PC-3 (cell line): ENCODE data around the gene ZFYVE27. TPM values are rescaled to one million over a fixed set of nuclear protein-coding genes. Genes with fewer than 3 reads are reported as not detected.

Experiments
- ATAC-seq: fragments of 200-7000 bp; cut with Tn5 transposase; 2 replicates; pipeline ENCODE4 v1.9.1; 2020; ENCODE audit warnings: mild to moderate bottlenecking, moderate library complexity
- BruUV-seq: library from RNA; stranded (reverse); fragments of 400-500 nt; replicated peaks from 2 replicates; lab custom pipeline; 2021; lab: Mats Ljungman, UMichigan
- CTCF ChIA-PET: fragments of 300-600 bp; sonication (Branson Sonifier 250); formaldehyde crosslinking; loops from one replicate; lab custom pipeline; 2022; ENCODE audit warnings: antibody characterized with exemption; lab: Charles Lee
- POLR2A ChIA-PET: fragments of 300-600 bp; sonication (Branson Sonifier 250); formaldehyde crosslinking; loops from one replicate; lab custom pipeline; 2022; ENCODE audit warnings: antibody characterized with exemption; ENCODE audit not compliant: unreplicated experiment; lab: Charles Lee
- DNase-seq: peaks from one replicate; pipeline ENCODE4 v3.0.0-alpha.2; 2015
- H2AFZ ChIP-seq: fragments of 300-600 bp; sonication (generic); 2 replicates; pipeline ENCODE4 v1.6.0; 2016; ENCODE audit warnings: antibody characterized with exemption, low read length
- H3F3A ChIP-seq: fragments of 300-600 bp; sonication (generic); one replicate; pipeline ENCODE4 v1.6.0; 2017; ENCODE audit warnings: antibody characterized with exemption, low read length, control low read depth, mild to moderate bottlenecking; ENCODE audit not compliant: unreplicated experiment
- H3K27ac ChIP-seq: fragments of 300-600 bp; sonication (generic); 2 replicates; pipeline ENCODE4 v1.5.1; 2016; ENCODE audit warnings: mild to moderate bottlenecking, low read length
- H3K27me3 ChIP-seq: fragments of 300-600 bp; sonication (generic); 2 replicates; pipeline ENCODE4 v1.6.1; 2016; ENCODE audit warnings: low read length, mixed read lengths
- H3K36me3 ChIP-seq: fragments of 300-600 bp; sonication (generic); 2 replicates; pipeline ENCODE4 v1.6.1; 2016; ENCODE audit warnings: low read depth, mixed run types, low read length, mixed read lengths
- H3K4me1 ChIP-seq: fragments of 300-600 bp; sonication (generic); 2 replicates; pipeline ENCODE4 v1.5.1; 2016; ENCODE audit warnings: low read length; ENCODE audit not compliant: insufficient read depth
- H3K4me2 ChIP-seq: fragments of 300-600 bp; sonication (generic); 2 replicates; pipeline ENCODE4 v1.6.0; 2016; ENCODE audit warnings: low read length
- H3K4me3 ChIP-seq: fragments of 300-600 bp; sonication (generic); 2 replicates; pipeline ENCODE4 v1.5.1; 2016; ENCODE audit warnings: mild to moderate bottlenecking, low read length, mixed read lengths
- H3K79me2 ChIP-seq: fragments of 300-600 bp; sonication (generic); 2 replicates; pipeline ENCODE4 v1.6.1; 2017; ENCODE audit warnings: low read length, mixed read lengths
- H3K9ac ChIP-seq: fragments of 300-600 bp; sonication (generic); 2 replicates; pipeline ENCODE4 v1.6.0; 2016; ENCODE audit warnings: mild to moderate bottlenecking, low read length
- H3K9me2 ChIP-seq: fragments of 300-600 bp; sonication (generic); replicated peaks from 2 replicates; pipeline ENCODE4 v1.6.1; 2016; ENCODE audit warnings: mixed run types, low read length, mixed read lengths
- H3K9me3 ChIP-seq: fragments of 300-600 bp; sonication (generic); 2 replicates; pipeline ENCODE4 v1.6.1; 2016; ENCODE audit warnings: low read length, mixed read lengths
- H4K20me1 ChIP-seq: fragments of 300-600 bp; sonication (generic); 2 replicates; pipeline ENCODE4 v1.6.1; 2016; ENCODE audit warnings: low read length, mixed read lengths
- EZH2 ChIP-seq: fragments of 300-600 bp; sonication (generic); IDR thresholded peaks from one replicate; pipeline ENCODE4 v1.6.1; 2017; ENCODE audit warnings: antibody characterized with exemption, mild to moderate bottlenecking, low read length; ENCODE audit not compliant: unreplicated experiment
- EZH2phosphoT487 ChIP-seq: fragments of 300-600 bp; sonication (generic); IDR thresholded peaks from 2 replicates; pipeline ENCODE4 v1.6.1; 2018; ENCODE audit warnings: mild to moderate bottlenecking, antibody characterized with exemption, low read length, borderline replicate concordance
- intact Hi-C: fragments of 100-400 bp; cut with micrococcal nuclease; formaldehyde crosslinking; loops from 2 replicates; pipeline ENCODE4 v1.9.0; 2023
- total RNA-seq: library from RNA; depleted of rRNA; stranded (reverse); fragments of >200 nt; gene quantifications from 2 replicates; pipeline ENCODE4 v1.2.3, GENCODE V29; 2014
- TF ChIP-seq, protein P1 (sequence below): fragments of 300-600 bp; sonication (generic); conservative IDR thresholded peaks from 2 replicates; pipeline ENCODE4 v1.5.1; 2017; ENCODE audit warnings: antibody characterized with exemption, low read depth, mild to moderate bottlenecking, low read length

The ZFYVE27 gene
- total RNA-seq, 1 experiment from 2014 or later, result 13.1 TPM

DNA sequence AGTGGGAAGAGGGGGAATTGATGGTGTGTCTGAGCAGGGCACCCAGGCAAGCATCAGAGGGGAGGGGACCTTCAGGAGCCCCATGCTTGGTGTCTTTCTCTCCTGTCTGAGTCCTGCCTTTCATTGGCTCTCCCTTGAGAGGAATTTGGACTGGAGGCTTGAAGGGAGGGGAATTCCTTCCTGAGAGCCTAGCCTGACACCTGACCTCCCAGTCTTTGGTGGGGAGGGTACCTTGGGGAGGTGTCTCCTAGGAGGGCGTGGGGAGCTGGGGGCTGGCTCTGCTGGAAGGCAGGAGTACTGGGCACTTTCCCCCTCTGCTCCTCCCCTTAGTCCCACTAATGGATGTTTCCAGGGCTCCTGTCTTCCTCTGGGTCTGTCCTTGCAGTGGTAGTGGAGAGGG, 36.2 kb downstream of the ZFYVE27 start:
- no peak for DNase-seq
- Histone ChIP-seq H3K79me2 (no peaks in the 10 kb centered on the region), H3K9ac (no peak overlapping the region), H3K4me2 (no peak overlapping the region), H3F3A (no peaks in the 10 kb centered on the region), H2AFZ (no peak overlapping the region), H3K9me2 (no peaks in the 10 kb centered on the region), H3K4me3 (no peak overlapping the region), H3K27me3 (peaks cover 7% of the 10 kb centered on the region; the same call in 1 of the 2 replicates), H3K9me3 (no peaks in the 10 kb centered on the region), H3K27ac (no peak overlapping the region), H3K36me3 (no peaks in the 10 kb centered on the region), H4K20me1 (no peaks in the 10 kb centered on the region), H3K4me1 (no peaks in the 10 kb centered on the region)
- no TSS peak for BruUV-seq
- TF ChIP-seq EZH2 (no peak), EZH2phosphoT487 (no peak)
- TF ChIP-seq, protein P1, sequence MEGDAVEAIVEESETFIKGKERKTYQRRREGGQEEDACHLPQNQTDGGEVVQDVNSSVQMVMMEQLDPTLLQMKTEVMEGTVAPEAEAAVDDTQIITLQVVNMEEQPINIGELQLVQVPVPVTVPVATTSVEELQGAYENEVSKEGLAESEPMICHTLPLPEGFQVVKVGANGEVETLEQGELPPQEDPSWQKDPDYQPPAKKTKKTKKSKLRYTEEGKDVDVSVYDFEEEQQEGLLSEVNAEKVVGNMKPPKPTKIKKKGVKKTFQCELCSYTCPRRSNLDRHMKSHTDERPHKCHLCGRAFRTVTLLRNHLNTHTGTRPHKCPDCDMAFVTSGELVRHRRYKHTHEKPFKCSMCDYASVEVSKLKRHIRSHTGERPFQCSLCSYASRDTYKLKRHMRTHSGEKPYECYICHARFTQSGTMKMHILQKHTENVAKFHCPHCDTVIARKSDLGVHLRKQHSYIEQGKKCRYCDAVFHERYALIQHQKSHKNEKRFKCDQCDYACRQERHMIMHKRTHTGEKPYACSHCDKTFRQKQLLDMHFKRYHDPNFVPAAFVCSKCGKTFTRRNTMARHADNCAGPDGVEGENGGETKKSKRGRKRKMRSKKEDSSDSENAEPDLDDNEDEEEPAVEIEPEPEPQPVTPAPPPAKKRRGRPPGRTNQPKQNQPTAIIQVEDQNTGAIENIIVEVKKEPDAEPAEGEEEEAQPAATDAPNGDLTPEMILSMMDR, result no peak
- POLR2A ChIA-PET, result no interaction called here
- CTCF ChIA-PET, result no interaction called here
- no peak for ATAC-seq
- intact Hi-C loops, result no loop called here

DNA sequence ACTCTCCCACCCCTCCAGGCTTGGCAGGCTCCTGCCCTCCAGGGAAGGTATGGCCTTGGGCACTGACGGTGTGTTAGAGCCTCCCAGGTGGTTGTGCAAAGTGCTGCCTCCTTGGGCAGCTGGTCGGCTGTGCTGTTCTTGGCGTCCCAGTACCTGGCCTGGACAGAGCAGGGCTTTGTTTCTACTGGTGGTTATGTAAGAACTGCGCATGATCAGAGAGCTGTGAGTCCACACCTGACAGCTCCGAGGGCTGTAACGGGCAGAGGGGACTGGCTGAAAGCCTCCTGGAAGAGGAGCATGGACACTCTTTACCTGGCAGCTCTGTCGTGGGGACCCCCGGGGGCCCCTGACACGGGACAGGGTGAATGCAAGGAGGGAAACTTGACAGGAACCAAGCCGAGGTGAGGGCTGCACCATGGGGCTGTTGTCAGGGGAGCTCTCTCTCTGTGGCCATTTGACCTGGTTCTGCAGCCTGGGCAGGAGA, 37.9 kb downstream of the ZFYVE27 start:
- DNase-seq (no peak), ATAC-seq (no peak)
- intact Hi-C loops, result no loop called here
- Histone ChIP-seq H3K4me2 (no peak overlapping the region), H3K4me1 (no peaks in the 10 kb centered on the region), H3K36me3 (no peaks in the 10 kb centered on the region), H3K9me2 (no peaks in the 10 kb centered on the region), H3F3A (no peaks in the 10 kb centered on the region), H3K9me3 (no peaks in the 10 kb centered on the region), H3K79me2 (no peaks in the 10 kb centered on the region), H3K27me3 (peaks cover 7% of the 10 kb centered on the region; the same call in 1 of the 2 replicates), H3K9ac (no peak overlapping the region), H3K4me3 (no peak overlapping the region), H3K27ac (no peak overlapping the region), H4K20me1 (no peaks in the 10 kb centered on the region), H2AFZ (no peak overlapping the region)
- TF ChIP-seq EZH2phosphoT487, result no peak
- TF ChIP-seq EZH2, result no peak
- TF ChIP-seq, protein P1, result no peak
- ChIA-PET CTCF (interaction anchor here (0.6 kb wide), 1 partner anchor 15 kb away, joined by 3 read pairs; no protein-coding TSS in a partner anchor), POLR2A (no interaction called here)
- BruUV-seq, result no TSS peak

DNA sequence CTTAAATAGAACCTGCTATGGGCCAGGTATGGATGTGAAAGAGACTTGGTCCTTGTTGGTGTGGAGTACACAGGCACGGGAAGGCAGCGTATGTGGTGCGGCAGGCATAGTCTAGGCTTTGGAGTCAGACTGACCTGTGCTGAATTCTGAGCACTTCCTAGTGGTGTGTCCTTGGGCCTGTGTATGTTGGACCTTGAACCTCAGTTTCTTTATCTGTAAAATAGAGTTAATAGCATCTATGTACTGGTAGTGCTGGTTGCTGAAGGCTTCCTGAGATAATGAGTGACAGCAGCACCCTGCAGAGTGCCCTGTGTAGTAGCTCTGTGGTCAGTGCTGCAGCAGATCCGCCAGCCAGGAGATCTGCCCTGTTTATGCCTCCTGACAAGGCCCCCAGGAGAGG, 40.2 kb downstream of the ZFYVE27 start:
- ATAC-seq, result no peak
- ChIA-PET POLR2A (no interaction called here), CTCF (no interaction called here)
- Histone ChIP-seq H3K36me3 (no peaks in the 10 kb centered on the region), H3K4me1 (no peaks in the 10 kb centered on the region), H2AFZ (no peak overlapping the region), H3K9ac (no peak overlapping the region), H3K9me2 (no peaks in the 10 kb centered on the region), H3K27ac (no peak overlapping the region), H3K27me3 (no peaks in the 10 kb centered on the region), H3F3A (no peaks in the 10 kb centered on the region), H3K4me2 (no peak overlapping the region), H3K79me2 (no peaks in the 10 kb centered on the region), H4K20me1 (no peaks in the 10 kb centered on the region), H3K4me3 (no peak overlapping the region), H3K9me3 (no peaks in the 10 kb centered on the region)
- no peak for TF ChIP-seq EZH2
- no peak for TF ChIP-seq EZH2phosphoT487
- TF ChIP-seq, protein P1, result no peak
- no TSS peak for BruUV-seq
- DNase-seq, result no peak
- intact Hi-C loops, result no loop called here
